GM12891 (cell line): Measurements from ENCODE around the gene PDS5A.

ENCODE experiments used
- PAX5 ChIP-seq: IDR thresholded peaks from 2 replicates; pipeline ENCODE4 v1.6.1; 2011; ENCODE audit warnings: low read length, moderate library complexity, mild to moderate bottlenecking; ENCODE audit not compliant: insufficient read depth, severe bottlenecking
- POLR2A ChIP-seq: IDR thresholded peaks from 2 replicates; pipeline ENCODE4 v1.6.1; 2011; ENCODE audit warnings: low read depth, low read length, control low read depth
- POLR2AphosphoS5 ChIP-seq: IDR thresholded peaks from 2 replicates; pipeline ENCODE4 v1.6.1; 2011; ENCODE audit warnings: low read depth, low read length, control low read depth
- SPI1 ChIP-seq: IDR thresholded peaks from 2 replicates; pipeline ENCODE4 v1.6.1; 2011; ENCODE audit warnings: low read depth, low read length, control low read depth
- TAF1 ChIP-seq: IDR thresholded peaks from 2 replicates; pipeline ENCODE4 v1.6.1; 2011; ENCODE audit warnings: low read depth, low read length, control low read depth

GRCh38 chr4:39850727-39851126 lies 127.0 kb downstream of the PDS5A start:
- no peak for TF ChIP-seq POLR2A
- no peak for TF ChIP-seq SPI1
- TF ChIP-seq POLR2AphosphoS5: no peak
- TF ChIP-seq TAF1: no peak
- no peak for TF ChIP-seq PAX5
